Astrocyte of the hippocampus (primary cell): Measurements from ENCODE around the gene FLNB.

ENCODE experiments used
- DNase-seq: peaks from one replicate; pipeline ENCODE4 v3.0.0; 2011; ENCODE audit warnings: low read depth, low spot score

Gene FLNB

GRCh38 chr3:58104712-58105111 lies 96.5 kb downstream of the FLNB start:
- DNase-seq, result peak; percentile 45

- no peak for DNase-seq
Observed at GRCh38 chr3:58105196-58105595, 97.0 kb downstream of the FLNB start.

GRCh38 chr3:58106061-58106460 lies 97.8 kb downstream of the FLNB start:
- no peak for DNase-seq

GRCh38 chr3:58106640-58107039 lies 98.4 kb downstream of the FLNB start:
- DNase-seq, result no peak

GRCh38 chr3:58107597-58107996 lies 99.4 kb downstream of the FLNB start:
- DNase-seq, result no peak

- DNase-seq, result no peak
Observed at GRCh38 chr3:58109752-58110151, 101.5 kb downstream of the FLNB start.

- DNase-seq, result no peak
Observed at GRCh38 chr3:58111513-58112184, 103.4 kb downstream of the FLNB start.

- no peak for DNase-seq
Observed at GRCh38 chr3:58112185-58112535, 103.9 kb downstream of the FLNB start.

GRCh38 chr3:58115175-58115574 lies 107.0 kb downstream of the FLNB start:
- no peak for DNase-seq

- DNase-seq, result no peak
Observed at GRCh38 chr3:58116161-58116955, 108.1 kb downstream of the FLNB start.

- no peak for DNase-seq
Observed at GRCh38 chr3:58116985-58117384, 108.8 kb downstream of the FLNB start.

- peak; percentile 61 for DNase-seq
Observed at GRCh38 chr3:58117561-58118181, 109.4 kb downstream of the FLNB start.

- no peak for DNase-seq
Observed at GRCh38 chr3:58119186-58119585, 111.0 kb downstream of the FLNB start.

GRCh38 chr3:58120075-58120812 lies 112.0 kb downstream of the FLNB start:
- no peak for DNase-seq

- DNase-seq, result no peak
Observed at GRCh38 chr3:58121183-58121582, 113.0 kb downstream of the FLNB start.

- no peak for DNase-seq
Observed at GRCh38 chr3:58122936-58123700, 114.9 kb downstream of the FLNB start.

- DNase-seq, result no peak
Observed at GRCh38 chr3:58124387-58124786, 116.2 kb downstream of the FLNB start.

- peak; percentile 26 for DNase-seq
Observed at GRCh38 chr3:58129041-58129770, 121.0 kb downstream of the FLNB start.

- DNase-seq, result no peak
Observed at GRCh38 chr3:58130591-58130990, 122.4 kb downstream of the FLNB start.

GRCh38 chr3:58131101-58131825 lies 123.0 kb downstream of the FLNB start:
- DNase-seq, result no peak
